ENCODE results near the gene NOL4L.

Gene NOL4L

DNA sequence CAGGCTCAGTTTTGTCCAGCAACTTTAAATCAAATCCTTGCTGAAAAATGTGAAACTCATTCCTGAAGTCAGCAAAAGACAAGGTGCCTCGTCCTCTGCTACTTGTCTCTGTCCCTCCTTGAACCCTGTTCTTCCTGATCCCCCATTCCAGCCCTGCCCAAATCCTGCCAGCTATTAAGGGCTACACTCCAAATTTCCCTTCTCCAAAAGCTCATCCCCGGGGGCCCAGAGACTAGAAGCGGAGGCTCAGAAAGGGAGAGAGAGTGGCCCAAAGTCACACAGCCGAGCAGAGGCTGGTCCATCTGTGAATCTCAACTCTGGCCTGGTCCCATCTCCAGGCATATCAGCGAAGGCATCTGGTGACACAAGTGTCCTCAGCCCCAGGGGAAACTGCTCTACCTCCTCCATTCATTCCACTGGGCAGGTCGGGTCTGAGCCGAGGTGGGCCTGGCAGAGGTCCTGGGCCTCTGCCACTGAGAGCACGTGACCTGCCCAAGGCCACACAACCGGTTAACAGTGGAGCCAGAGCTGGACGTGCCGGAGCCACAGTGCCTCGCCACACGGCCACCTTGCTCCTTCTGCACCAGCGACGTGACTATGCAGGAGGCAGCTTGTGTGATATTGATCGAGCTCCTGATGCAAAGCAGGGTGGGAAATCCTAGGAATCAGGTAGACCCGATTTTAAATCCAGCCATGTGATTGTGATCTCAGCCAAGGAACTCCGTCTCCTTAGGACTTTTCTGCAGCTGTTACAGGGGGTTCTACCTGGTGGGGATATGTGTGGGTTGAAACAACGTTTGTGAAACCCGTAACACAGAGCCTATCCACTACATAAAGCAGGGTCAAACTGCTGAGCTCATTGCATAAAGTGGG lies 28.6 kb downstream of the NOL4L start:
- in situ Hi-C loops (cut with HindIII; ENCODE audit: low pct_unique_long_range_greater_than_20kb, low sequenced_read_pairs): no loop called here
- TF ChIP-seq JUND (IDR thresholded peaks at IDR 0.05; ENCODE audit: low read depth): no peak
- peak in 1 of 2 experiments; percentile 55 for DNase-seq (ENCODE audit: low read depth in 1 of 2, low spot score in 1 of 2)

DNA sequence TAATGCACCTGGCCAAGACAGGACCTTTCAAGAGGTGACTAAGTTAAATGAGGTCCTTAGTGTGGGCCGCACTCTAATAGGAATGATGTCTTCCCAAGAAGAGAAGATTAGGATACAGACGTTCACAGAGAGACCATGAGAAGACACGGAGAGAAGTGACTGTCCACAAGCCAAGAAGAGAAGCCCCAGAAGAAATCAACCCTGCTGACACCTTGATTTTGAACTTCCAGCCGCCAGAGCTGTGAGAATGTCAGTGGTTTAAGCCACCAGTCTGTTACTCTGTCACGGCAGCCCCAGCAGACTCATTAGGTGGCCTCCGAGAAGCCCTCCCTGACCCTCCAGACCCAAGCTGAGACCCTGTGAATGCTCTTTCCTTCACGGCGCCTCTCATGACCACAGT lies 29.5 kb downstream of the NOL4L start:
- no peak for TF ChIP-seq JUND (IDR thresholded peaks at IDR 0.05; ENCODE audit: low read depth)
- in situ Hi-C loops (cut with HindIII; ENCODE audit: low pct_unique_long_range_greater_than_20kb, low sequenced_read_pairs): no loop called here
- no peak for DNase-seq (ENCODE audit: low read depth in 1 of 2, low spot score in 1 of 2)

DNA sequence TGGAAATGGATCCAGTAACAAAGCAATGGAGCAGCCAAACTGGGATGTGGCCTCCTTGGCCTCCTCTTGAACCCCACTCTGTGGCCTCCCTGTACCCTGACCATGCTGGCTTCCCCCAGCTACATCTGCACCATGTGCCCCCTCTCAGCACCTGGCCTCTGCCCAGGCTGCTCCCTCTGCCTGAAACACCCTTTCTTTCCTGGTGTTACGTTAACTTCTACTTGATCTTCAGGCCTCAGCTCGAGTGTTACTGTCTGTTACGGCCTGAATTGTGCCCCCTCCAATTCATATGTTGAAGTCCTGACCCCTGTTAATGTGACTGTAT lies 30.2 kb downstream of the NOL4L start:
- in situ Hi-C loops (cut with HindIII; ENCODE audit: low pct_unique_long_range_greater_than_20kb, low sequenced_read_pairs): no loop called here
- DNase-seq (ENCODE audit: low read depth in 1 of 2, low spot score in 1 of 2): no peak
- no peak for TF ChIP-seq JUND (IDR thresholded peaks at IDR 0.05; ENCODE audit: low read depth)

DNA sequence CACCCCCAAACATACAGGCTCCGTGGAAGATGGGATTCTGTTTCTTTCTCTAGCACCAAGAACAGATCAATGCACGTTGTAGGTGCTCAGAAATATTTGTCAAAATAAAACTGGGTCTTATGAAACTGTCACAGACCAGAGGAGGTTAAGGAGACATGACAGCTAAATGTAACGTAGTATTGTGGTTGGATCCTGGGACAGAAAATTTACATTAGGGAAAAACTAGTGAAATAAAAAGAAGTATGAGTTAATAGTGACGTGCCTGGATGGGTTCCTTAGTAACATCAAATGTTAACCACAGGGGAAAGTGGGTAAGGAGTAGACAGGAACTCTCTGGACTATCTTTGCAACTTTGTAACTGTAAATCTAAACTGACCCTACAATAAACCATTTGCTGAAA lies 31.5 kb downstream of the NOL4L start:
- TF ChIP-seq JUND (IDR thresholded peaks at IDR 0.05; ENCODE audit: low read depth): no peak
- no peak for DNase-seq (ENCODE audit: low read depth in 1 of 2, low spot score in 1 of 2)
- in situ Hi-C loops (cut with HindIII; ENCODE audit: low pct_unique_long_range_greater_than_20kb, low sequenced_read_pairs): no loop called here

DNA sequence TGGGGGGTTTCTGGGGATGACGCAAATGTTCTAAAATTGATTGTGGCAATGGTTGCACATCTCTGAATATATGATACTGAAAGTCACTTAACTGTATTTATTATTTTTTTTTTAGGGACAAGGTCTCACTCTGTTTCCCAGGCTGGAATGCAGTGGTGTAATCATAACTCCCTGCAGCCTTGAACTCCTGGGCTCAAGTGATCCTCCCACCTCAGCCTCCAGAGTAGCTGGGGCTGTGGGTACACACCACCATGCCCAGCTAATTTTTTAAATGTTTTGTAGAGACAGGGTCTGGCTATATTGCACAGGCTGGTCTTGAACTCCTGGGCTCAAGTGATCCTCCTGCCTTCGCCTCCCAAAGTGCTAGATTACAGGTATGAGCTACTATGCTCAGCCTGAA lies 33.4 kb downstream of the NOL4L start:
- no peak for DNase-seq (ENCODE audit: low read depth in 1 of 2, low spot score in 1 of 2)
- in situ Hi-C loops (cut with HindIII; ENCODE audit: low pct_unique_long_range_greater_than_20kb, low sequenced_read_pairs): no loop called here
- no peak for TF ChIP-seq JUND (IDR thresholded peaks at IDR 0.05; ENCODE audit: low read depth)

DNA sequence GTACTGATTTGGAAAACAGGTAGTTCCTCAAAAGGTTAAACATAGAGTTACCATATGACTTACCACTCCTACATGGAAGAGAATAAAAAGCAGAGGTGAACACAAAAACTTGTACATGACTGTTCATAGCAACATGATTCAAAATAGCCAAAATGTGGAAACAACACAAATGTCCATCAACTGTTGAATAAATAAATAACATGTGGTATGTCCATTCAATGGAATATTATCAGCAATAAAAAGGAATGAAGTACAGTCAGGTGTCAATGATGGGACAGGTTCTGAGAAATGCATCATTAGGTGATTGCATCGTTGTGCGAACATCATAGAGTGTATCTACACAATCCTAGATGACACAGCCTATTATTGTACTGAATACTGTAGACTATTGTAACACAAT lies 35.3 kb downstream of the NOL4L start:
- in situ Hi-C loops (cut with HindIII; ENCODE audit: low pct_unique_long_range_greater_than_20kb, low sequenced_read_pairs): no loop called here
- no peak for TF ChIP-seq JUND (IDR thresholded peaks at IDR 0.05; ENCODE audit: low read depth)
- DNase-seq (ENCODE audit: low read depth in 1 of 2, low spot score in 1 of 2): no peak

DNA sequence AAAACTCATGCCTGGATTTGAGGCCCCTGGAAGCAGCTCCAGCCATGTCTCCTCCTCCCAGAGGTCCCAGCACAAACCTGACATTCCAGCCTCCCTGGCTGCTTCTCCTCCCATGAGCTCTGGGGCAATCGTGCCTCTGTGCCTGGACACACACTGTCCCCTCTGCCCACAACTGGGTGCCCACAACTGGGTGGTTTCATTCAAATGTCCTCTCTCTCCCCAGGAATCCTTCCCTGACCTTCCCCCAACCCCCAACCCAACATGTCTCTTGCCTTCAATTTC lies 37.4 kb downstream of the NOL4L start:
- in situ Hi-C loops (cut with HindIII; ENCODE audit: low pct_unique_long_range_greater_than_20kb, low sequenced_read_pairs): no loop called here

DNA sequence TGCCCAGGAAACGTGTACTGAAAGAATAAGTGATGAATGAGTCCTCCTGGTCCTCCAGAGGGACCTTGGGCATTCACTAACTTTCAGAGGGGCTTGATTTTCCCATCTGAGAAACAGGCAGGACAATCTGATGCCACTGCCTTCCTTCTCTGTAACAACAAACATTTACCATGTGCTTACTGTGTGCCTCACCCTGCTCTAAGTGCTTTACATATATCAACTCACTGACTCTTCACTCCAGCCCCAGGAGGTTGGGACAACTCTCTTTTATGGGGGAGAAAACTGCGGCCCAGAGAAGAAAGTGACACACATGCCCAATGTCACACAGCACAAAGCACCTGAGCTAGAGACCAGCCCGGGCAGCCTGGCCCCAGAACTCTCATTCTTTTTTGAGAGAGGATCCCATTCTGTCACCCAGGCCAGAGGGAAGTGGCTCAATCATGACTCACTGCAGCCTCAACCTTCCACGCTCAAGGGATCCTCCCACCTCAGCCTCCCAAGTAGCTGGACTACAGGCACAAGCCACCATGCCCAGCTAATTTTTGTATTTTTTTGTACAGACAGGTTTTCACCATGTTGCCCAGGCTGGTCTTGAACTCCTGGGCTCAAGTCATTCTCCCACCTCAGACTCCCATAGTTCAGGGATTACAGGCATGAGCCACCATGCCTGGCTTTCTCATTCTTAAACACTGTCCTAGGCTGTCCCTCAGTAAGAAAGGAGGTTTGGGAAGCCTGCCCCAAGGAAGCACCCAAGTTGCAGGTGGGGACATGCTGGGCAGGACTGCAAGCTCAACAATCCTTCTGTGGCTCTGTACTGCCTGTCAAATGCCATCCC lies 38.0 kb downstream of the NOL4L start:
- TF ChIP-seq JUND (IDR thresholded peaks at IDR 0.05; ENCODE audit: low read depth): no peak
- no peak for DNase-seq (ENCODE audit: low read depth in 1 of 2, low spot score in 1 of 2)
- in situ Hi-C loops (cut with HindIII; ENCODE audit: low pct_unique_long_range_greater_than_20kb, low sequenced_read_pairs): no loop called here

More for the DNA sequence above, 37.4 kb downstream of the NOL4L start:
- TF ChIP-seq JUND (IDR thresholded peaks at IDR 0.05; ENCODE audit: low read depth): no peak
- DNase-seq (ENCODE audit: low read depth in 1 of 2, low spot score in 1 of 2): no peak

DNA sequence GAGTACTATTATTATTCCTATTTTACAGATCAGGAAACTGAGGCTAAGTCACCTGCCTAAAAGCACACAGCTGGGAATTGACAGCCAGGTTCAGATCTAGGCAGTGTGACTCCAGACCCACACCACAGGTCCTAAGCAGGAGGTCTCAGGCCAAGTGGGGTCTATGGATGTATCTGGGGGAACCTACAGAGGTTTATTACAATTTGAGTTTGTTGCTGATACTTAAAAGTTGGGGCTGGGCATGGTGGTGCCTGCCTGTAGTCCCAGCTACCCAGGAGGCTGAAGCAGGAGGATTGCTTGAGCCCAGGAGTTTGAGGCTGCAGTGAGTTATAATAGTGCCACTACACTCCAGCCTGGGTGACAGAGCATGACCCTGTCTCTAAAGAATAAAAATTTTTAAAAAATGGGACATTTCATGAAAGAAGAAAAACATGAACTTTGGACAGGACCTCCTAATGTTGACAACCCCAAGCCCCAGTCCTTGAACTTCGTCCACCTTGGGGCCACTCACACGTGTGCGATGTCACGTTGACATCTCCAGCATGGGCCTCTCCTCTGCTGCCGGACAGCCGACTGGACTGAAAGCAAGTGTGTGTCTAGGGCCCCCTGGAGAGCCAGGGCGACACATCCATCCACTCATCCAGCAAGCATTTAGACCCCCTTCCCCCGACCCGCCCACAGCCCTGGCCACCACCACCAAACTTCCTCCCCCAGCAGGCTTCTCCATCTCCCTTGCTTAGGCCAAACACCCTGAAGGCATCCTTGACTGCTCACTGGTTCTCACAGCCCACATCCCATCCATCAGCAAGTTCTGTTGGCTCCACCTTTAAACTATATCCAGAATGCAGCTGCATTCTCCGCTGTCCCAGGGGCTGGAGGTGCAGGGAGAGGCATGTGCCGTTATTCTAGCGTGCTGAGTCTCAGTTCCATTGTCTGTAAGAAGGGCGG lies 40.0 kb downstream of the NOL4L start:
- in situ Hi-C loops (cut with HindIII; ENCODE audit: low pct_unique_long_range_greater_than_20kb, low sequenced_read_pairs): no loop called here
- no peak for DNase-seq (ENCODE audit: low read depth in 1 of 2, low spot score in 1 of 2)
- TF ChIP-seq JUND (IDR thresholded peaks at IDR 0.05; ENCODE audit: low read depth): no peak

DNA sequence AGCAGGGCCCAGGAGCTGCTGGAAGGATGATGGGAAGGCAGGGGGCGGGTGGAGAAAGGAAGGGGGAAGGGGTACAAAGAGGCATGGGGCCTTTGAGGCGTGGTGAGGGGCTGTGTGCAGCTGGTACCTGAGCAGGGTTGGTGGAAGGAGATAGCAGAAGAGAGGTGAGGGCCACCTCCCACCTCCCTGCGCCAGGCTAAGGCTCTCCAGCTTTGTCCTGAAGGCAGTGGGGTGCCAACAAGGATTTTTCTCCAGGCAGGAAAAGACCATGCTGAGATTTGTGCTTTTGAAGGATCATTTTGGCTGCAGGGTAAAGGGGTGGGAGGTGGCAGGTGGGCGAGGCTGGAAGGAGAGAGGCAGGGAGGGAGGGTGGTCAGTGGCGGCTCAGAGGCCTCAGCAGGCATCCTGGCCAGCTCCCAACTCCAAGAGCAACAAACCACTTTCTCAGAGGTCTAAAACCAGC lies 40.8 kb downstream of the NOL4L start:
- DNase-seq (ENCODE audit: low read depth in 1 of 2, low spot score in 1 of 2): no peak
- in situ Hi-C loops (cut with HindIII; ENCODE audit: low pct_unique_long_range_greater_than_20kb, low sequenced_read_pairs): no loop called here
- no peak for TF ChIP-seq JUND (IDR thresholded peaks at IDR 0.05; ENCODE audit: low read depth)

DNA sequence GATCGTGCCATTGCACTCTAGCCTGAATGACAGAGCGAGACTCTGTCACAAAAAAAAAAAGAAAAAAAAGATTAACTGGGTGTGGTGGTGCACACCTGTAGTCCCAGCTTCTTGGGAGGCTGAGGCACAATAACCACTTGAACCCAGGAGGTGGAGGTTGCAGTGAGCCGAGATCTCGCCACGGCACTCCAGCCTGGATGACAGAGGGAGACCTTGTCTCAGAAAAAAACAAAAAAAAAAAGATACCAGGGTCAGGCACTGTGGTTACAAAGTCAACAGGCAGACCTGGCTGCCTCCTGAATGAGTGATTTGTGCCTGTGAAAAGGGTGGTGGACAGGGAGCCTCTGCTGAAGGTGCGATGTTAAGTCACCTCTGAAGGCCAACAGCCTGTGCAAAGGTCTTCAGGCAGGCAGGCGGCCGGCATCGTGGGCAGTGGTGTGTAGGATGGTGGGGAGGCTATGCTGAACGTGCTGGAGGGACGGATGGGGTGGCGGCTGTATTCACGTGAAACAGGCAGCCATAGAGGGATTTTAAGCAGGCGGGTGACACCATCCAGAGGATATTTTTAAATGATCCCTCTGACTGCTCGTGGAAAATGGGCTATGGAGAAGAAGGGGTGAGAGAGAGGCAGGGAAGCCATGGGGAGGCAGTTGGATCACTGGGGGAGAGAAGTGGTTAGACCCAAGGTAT lies 41.4 kb downstream of the NOL4L start:
- TF ChIP-seq JUND (IDR thresholded peaks at IDR 0.05; ENCODE audit: low read depth): no peak
- in situ Hi-C loops (cut with HindIII; ENCODE audit: low pct_unique_long_range_greater_than_20kb, low sequenced_read_pairs): no loop called here
- no peak for DNase-seq (ENCODE audit: low read depth in 1 of 2, low spot score in 1 of 2)

DNA sequence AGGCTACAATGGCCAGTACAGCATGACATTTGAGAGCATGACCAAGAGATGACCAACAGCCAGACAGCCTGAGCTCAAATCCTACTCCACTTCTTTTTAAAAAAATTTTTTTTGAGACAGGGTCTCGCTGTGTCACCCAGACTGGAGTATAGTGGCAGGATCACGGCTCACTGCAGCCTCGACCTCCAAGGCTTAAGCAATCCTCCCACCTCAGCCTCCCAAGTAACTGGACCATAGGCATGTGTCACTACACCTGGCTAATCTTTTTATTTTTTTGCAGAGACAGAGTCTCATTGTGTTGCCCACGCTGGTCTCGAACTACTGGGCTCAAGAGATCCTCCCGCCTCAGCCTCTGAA lies 42.9 kb downstream of the NOL4L start:
- TF ChIP-seq JUND (IDR thresholded peaks at IDR 0.05; ENCODE audit: low read depth): no peak
- DNase-seq (ENCODE audit: low read depth in 1 of 2, low spot score in 1 of 2): no peak
- in situ Hi-C loops (cut with HindIII; ENCODE audit: low pct_unique_long_range_greater_than_20kb, low sequenced_read_pairs): no loop called here

All from T47D (cell line).